HG03039 (cell line): ENCODE results near the gene IFI35.

Source experiments
- ATAC-seq: cut with Tn5 transposase; IDR thresholded peaks from one replicate; pipeline ENCODE4 v1.9.1; 2021; ENCODE audit warnings: mild to moderate bottlenecking, moderate library complexity; ENCODE audit not compliant: unreplicated experiment

IFI35 gene

DNA sequence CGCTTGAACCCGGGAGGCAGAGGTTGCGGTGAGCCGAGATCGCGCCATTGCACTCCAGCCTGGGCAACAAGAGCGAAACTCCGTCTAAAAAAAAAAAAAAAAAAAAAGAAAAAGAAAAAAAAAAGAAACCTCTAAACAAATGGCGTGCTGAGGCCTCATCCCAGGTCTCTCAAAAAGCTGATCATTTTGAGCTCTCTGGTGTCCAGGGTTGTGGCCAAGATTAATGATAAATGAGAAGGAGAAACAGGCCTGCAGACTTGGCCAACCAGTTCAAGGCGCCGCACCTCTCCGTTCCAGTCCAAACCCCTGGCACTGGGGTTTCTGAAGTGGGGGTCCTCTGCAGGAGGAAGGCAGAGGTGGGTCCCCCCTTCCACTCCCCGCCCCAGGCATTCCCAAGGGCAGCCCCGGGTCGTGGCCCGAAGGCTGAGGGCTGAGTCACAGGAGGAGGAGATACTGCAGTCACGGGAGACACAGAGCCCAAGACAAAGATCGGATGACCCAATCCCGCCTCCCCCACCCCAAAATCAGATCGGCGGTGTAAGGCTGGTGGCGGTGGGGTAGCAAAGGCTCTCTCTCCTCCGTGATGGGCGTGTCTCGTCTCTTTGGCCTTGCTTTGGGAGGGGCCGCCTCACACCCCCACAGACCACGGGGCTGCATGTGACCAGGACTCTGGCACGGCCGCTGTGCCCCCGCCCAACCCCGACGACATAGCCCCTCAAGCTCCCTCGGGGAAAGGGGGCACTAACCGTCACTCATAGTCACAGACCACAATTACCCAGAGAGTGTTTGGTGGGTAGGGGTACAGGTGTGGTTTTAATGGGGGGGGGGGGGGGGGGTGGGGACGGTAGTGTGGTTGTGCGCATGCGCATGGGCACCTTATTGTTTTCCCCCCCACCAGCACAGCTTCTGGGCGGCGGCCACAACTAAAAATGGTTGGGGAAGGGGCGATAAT, 14.5 kb downstream of the IFI35 start:
- no peak for ATAC-seq

DNA sequence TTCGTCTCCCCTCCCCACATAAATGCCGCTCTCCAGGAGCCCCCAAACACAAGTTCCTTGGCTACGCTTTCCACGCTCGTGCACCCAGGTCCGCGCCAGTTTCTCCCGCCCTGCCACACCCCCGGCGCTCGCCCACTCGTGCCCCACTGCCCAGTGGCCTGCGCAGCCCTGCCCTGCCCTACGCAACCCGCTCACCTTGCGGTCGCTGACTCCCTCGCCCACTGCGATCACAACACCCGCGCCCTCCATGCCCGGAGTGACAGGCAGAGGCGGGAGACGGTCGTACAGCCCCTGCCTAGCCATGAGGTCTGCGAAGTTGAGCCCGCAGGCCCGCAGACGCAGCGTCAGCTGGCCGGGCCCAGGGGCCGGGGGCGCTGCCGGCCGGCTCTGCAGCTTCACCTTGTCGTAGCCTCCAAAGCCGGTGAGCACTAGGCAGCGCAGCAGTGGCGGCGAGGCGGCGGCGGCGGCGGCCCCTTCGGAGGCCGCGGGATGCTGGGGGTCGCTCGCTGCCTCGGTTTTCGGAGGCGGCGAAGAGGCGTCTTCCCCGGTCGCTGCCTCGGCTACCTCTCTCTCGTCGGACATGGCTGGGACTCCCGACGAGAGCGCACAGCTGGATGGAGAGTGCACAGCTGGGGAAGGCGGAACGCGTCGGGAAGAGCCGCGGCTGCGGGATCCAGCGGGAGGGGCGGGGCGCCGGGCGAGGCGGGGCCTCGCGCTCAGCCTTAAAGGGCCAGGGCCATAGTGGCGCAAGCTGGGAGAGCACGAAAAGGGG, 15.3 kb downstream of the IFI35 start, which contains the start of gene VAT1:
TSS of gene VAT1 (minus strand) at position 645 of the 772 bp plus-strand sequence. CDS start at position 582, 63 bp downstream.
- no peak for ATAC-seq

DNA sequence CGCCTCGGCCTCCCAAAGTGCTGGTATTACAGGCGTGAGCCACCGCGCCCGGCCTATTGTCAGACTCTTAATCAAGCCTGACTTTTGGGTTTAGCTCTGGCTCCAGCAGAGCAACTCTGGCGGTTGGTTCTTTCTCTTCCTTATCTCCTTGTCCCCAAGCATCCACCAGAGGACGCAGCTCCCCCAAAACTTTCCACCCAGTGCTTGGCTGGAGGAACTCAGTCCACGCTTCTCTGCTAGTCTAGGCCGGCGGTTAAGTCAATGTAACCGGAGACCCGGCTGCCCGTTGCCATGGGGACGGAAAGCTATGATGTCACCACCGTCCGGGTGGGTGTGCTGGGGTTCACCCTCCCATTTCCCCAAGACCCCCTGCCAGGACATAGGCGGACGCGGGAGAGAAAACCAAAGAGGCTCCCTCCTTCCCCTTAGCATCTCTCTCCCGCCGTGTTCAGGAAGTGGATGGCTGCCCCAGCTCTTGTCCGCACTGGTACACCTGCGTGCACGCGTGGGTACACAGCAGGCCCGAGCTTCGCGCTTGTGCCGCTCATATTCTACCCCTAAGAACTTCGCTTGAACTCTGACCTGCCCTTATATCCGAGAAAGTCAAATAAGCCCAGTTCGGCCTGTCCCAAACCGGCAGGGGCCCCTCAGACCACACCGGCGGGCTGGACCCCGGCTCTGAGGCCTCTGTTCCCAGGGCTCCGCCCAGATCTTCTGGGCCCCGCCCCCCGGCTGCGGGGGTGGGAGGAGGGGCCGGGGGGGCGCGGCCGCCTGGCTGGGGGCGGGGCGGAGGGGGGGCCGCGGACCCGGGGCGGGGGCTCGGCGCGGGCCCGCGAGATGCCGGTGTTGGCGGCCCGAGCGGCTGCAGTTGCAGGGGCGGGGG, 18.1 kb downstream of the IFI35 start, which contains the start of gene RND2:
TSS of gene RND2 (plus strand) at position 825 of the 883 bp plus-strand sequence. CDS start 117 bp downstream, outside the sequence.
- ATAC-seq: no peak

DNA sequence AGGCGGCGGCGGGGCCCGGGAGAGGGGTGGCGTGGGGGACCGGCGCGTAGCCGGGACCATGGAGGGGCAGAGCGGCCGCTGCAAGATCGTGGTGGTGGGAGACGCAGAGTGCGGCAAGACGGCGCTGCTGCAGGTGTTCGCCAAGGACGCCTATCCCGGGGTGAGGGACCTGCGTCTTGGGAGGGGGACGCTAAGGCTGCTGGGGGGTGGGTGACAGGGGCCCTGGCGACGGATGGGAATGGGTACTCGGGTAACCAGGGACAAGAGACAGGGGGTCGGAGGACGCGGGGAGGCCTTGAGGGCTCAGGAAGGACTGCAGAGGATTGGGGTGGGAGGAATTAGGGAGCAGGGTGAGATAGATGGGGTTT, 18.7 kb downstream of the IFI35 start:
- ATAC-seq: no peak

DNA sequence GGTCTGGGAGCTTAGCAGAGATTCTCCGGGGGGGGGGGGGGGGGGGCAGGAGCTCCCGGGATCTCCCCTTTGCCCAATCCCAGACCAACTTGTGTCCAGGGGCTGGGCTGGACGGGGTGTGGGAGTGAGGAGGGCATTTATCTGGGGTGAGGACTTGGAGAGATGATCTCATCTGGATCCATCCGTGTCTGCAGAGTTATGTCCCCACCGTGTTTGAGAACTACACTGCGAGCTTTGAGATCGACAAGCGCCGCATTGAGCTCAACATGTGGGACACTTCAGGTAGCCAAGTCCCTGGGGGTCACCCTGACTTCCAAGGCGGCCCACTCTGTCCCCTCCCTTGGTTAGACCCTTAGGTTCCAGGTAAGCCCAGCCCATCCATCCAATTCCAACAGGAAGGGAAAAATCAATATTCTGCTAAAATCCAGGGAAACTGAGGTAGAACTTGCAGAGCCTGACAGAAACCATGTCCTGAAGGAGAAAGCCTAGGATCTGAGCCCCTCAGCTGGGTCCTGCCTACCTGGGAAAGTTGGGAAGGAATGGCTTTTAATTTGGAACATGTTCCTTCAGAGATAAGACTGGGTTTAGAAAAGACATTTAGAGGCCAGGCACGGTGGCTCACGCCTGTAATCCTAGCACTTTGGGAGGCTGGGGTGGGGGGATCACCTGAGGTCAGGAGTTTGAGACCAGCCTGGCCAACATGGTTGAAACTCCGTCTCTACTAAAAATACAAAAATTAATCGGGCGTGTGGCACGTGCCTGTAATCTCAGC, 19.4 kb downstream of the IFI35 start:
- no peak for ATAC-seq

DNA sequence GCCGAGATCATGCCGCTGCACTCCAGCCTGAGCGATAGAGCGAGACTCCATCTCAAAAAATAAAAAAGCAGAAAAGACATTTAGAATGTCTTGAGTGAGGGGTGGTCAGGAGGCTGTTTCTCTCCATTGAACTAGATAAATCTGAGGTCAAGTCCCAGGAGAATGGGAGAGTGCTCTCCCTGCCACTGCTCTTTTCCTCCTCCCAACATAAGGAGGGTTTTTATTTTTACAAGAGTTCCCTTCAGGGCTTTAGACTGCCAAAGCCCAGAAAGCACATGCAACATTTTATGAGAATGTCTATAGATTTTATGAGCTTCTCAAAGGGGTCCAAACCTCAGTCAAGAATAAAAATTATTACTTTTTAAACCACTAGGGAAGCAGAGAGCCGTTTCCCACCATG, 20.0 kb downstream of the IFI35 start:
- no peak for ATAC-seq

DNA sequence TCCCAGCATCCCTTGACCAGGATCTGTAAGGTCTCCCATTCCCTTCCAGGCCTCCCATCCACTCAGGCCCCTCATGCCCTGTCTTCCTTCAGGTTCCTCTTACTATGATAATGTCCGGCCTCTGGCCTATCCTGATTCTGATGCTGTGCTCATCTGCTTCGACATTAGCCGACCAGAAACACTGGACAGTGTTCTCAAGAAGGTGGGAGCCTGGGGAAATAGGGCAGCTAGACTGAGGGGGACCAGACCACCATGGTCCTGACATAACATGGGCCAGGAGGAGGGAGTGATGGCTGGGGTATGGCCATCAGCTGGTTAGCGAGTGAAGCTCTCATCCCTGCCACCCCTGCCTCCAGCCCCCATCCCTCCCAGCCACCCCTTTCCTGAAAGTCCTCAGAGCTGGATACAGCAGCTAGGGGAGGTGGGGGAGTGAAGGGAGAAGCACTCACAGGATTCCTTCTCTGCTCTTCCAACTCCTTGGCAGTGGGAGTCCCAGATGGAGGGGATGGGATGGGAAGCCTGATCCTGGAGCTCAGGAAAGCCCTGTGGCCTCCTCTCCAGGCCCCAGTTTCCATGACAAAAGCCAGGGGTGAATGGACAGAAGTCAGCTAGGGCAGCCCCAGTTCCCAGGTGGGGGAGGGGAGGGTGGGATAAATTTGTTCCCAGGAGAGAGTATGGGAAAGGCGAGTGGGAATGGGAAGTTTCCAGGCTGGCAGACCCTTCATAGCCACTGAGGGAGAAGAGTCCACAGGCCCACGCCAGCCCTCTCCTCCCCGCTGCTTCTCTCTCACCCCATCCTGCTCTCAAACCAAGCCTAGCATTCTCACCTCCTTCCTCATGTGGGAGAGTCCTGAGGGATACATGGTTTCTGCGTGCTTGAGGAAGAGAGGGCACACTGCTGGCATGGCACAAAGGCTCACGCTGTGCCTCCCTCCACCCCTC, 20.8 kb downstream of the IFI35 start:
- no peak for ATAC-seq

DNA sequence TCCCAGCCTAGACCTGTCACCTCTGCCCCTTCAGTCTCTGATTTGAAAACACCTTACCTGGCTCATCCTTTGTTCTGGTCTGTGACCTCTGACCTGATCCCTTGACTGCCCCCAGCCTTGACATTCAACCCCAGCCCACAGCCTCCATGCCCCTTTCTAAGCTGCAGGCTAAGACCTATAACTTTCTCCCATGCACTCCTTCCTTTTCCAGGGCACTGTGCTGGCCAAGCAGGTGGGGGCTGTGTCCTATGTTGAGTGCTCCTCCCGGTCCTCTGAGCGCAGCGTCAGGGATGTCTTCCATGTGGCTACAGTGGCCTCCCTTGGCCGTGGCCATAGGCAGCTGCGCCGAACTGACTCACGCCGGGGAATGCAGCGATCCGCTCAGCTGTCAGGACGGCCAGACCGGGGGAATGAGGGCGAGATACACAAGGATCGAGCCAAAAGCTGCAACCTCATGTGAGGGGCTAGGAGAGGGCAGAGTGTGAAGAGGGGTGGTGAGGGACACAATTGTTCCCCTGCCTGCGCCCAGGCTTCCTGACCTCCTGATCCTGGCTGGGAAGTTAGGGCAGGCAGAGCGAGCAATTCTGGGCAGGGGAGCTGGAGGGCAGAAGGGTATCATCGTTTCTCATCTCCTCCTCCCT, 21.8 kb downstream of the IFI35 start:
- no peak for ATAC-seq

DNA sequence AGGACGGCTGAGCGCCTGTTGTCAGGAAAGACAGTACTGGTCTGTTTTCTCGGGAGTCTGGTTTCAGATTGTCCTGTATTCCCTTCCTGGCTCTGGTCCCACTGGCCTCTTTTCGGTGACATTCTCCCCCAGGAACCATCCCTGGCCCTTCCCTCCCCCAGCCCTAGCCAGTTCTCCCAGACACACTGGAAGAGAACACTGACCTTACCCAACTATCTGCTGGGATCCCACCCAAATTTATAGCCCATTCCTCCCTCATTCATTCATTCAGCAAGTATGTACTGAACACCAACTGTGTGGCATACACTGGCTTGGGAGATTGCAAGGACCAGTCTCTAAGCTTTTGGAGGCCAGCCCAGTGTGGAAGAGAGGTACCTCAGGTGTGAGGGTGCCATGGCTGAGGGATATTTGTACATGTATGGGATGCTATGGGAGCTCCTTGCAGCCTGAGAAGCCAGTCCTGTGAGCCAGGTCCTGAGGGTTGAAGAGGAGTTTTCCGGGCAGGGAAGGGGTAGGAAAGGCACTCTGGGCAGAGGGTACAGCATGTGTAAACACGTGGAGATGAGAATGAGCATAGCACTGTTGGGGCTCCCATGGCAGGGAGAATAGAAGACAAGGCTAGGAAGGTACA, 23.7 kb downstream of the IFI35 start:
- ATAC-seq: no peak

DNA sequence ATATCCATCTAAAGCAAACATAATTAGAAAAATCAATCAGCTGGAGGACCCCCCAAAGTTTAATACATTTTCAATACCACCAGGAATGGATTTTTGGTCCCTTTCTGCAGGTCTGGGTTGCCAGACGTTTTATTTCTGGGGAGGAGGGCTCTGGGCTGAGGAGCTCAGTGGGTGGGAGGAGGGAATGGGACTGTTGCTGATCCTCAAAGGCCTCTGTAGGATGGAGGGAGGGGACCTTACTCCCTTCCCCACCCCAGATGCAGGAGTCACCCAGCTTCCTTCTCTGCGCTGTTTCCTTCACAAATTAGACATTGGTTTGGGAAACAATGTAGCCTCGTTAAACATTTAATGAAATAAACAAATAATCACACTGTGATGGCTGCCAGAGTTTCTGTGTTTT, 25.1 kb downstream of the IFI35 start:
- ATAC-seq: no peak

DNA sequence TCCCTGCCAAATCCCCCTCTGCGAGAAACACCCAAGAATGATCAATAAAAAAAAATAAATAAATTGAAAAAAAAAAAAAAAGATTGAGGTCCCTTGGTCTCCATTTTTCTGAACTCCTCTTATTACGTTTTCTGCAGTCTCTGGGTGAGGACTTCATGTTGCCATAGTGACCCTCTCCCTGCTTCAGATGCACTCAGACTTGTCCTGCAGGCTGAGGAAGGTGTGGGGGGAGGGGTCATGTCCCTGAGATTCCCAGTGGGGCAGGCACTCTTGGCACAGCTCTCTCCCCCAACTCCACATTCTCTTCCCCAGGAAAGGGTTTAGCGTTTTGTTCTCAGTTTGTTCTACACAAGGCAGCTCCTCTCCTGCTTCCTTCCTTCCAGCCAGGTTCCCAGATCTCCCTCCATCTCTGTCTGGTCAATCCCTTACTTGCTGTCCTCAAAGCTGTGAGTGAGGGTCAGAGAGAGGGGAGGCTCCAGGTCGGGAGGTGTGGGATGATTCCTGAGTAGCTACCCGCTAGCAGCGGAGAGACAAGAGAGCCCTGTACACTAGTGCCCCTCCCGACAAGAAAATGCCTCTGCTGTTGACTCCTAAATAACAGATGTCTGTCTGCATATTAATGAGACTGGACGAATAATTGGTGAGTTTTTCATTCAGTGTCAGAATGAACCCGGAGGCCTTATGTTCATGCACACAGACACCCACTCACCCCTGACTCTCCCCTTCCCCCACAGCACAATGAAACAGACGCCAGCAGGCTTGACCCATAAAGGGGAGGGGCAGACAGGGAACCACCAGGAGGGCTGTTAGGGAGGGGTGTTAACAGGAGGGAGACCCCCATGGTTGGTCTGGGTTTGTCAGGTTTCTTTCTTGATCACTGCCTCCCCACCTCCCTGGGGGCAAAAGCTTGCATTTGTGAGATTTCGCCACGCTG, 27.6 kb downstream of the IFI35 start:
- ATAC-seq: no peak

DNA sequence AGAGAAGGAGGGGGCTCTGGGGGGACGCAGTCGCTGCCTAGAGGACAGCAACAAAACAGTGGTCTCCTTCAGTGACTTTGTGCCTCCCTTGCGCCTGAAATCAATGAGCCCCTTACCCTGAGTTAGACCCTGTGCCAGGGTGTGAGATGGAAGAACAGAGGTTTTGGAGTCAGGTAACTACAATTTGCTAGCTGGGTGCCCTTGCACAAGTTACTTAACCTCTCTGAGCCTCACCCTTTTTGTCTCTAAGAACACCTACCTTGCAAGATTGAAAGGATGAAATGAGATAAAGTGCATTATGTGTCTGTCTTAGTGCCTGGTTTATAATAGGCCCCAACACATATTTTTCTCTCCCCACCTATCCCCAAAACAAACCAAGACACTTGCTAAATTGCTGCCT, 28.3 kb downstream of the IFI35 start:
- no peak for ATAC-seq

DNA sequence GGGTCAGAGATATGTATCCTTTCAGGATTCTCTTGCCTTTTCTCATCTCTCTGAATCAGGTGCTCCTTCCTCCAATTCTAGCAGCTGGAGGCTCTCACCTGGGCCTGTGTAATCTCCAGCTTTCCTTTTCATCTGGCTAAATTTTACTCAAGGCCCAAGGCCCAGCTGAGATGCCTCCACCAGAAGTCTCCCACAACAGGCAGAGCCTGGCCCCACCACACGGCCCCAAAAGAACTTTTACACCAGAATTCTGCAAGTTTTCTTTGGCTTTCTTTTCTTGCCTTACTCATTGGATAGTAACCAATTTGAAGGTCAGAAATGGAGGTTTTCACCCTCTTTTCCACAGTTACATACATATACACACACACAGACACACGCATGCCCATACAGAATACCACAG, 33.1 kb downstream of the IFI35 start:
- no peak for ATAC-seq

DNA sequence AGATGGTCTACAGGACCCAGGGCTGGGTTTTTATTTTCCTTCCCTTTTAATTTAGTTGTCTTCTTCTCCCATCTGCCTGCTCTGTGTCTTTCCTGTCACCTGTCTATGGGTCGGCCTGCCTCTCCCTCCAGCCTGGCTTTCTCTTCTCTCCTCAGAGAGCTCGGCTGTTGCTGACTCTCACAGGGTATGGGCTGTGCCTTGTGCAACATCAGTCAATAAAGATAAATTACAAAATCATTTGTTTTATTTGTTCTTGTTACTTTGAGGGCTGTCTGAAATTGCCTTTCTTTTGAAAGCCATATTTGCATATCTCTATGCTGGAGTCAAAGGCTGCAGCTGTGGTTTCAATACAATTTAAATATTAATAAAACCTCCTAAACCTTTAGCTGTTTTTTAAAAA, 34.1 kb downstream of the IFI35 start:
- no peak for ATAC-seq

DNA sequence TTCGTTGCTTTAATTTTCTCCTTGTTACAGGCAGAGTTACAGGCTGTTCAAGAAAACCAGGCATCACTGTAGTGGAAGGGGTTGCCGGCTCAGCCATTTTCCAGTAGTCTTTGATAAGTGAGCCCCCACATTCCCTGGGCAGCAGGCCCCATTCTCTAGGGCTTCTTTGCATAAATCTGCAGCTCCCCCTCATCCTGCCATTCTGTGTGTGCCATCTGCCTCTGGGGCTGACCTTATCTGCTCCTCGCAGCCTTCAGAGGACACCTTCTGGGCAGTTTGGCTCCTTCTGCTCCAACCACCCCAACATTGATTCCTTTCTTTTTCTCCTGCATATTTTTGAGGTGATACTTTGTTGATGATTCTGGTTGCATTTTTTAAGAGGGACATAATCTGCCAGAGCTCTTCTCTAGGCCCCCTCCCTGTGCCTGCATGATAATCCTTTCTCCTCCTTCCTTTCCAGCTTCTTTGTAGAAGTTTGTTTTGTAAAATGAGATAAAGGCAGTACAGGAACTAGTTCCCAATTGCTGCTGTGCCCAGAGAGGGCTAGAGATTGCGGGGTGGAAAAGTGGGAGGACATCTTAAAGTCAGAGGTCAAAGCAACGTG, 35.5 kb downstream of the IFI35 start:
- ATAC-seq: no peak

DNA sequence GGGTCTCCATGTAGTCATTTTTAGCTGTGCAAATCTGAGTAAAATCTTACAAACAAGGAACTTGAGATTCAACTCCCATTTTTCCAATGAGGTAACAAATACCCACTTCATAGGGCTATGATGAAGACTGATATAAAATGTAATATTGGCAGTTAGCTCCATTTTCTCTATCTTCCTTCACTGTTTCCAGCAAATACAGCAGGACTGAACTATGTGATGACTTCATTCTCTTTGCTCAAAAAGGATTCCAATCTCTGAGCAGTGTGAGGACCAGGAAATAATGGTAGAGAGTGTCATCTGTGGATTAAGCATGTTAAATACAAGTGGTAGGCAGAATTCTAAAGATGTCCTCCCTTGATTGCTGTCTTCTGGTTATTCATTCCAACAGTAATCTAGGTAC, 36.7 kb downstream of the IFI35 start:
- no peak for ATAC-seq

DNA sequence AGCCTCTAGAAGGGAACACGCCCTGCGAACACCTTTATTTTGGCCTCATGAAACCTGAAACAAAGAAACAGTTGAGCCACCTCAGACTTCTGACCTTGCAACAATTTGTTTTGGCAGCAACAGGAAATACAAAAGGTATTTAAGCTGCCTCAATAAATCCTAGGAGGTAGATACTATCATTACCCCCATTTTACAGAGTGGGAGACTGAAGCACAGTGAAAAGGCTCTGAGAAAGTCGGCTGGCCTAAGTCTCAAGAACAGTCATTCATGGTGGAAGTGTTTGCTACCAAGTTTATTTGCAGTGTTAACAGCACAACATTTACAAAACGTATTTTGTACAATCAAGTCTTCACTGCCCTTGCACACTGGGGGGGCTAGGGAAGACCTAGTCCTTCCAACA, 37.4 kb downstream of the IFI35 start:
- ATAC-seq: no peak
